SU-DHL-6 (cell line): ENCODE data around the gene PTH2.

Experiments used
- H2AFZ ChIP-seq: fragments of 200-600 bp; sonication (generic); 2 replicates; pipeline ENCODE4 v1.6.1; 2014; ENCODE audit warnings: low read depth, mild to moderate bottlenecking, moderate library complexity, mixed read lengths, antibody characterized with exemption, low read length; ENCODE audit not compliant: severe bottlenecking
- H3F3A ChIP-seq: fragments of 200-600 bp; shearing (Covaris generic); 2 replicates; pipeline ENCODE4 v1.6.0; 2016; ENCODE audit warnings: antibody characterized with exemption, mild to moderate bottlenecking; ENCODE audit not compliant: insufficient read depth
- H3K27ac ChIP-seq: fragments of 200-600 bp; sonication (generic); 2 replicates; pipeline ENCODE4 v1.5.1; 2016; ENCODE audit warnings: low read depth, mild to moderate bottlenecking, low read length, moderate library complexity, mixed read lengths
- H3K27me3 ChIP-seq: fragments of 200-600 bp; sonication (generic), shearing (Covaris generic); 2 replicates; pipeline ENCODE4 v1.6.0; 2014; ENCODE audit warnings: mild to moderate bottlenecking, low read length
- H3K36me3 ChIP-seq: fragments of 200-600 bp; sonication (generic); 2 replicates; pipeline ENCODE4 v1.6.1; 2014; ENCODE audit warnings: mild to moderate bottlenecking, low read length, mixed read lengths
- H3K4me2 ChIP-seq: fragments of 300-600, 200-600 bp; shearing (Covaris generic), sonication (generic); 2 replicates; pipeline ENCODE4 v1.6.0; 2014; ENCODE audit warnings: low read length, low read depth, mild to moderate bottlenecking; ENCODE audit not compliant: poor library complexity, severe bottlenecking
- H3K4me3 ChIP-seq: fragments of 200-600 bp; sonication (generic); 2 replicates; pipeline ENCODE4 v1.5.1; 2014; ENCODE audit warnings: antibody characterized with exemption, low read length, mild to moderate bottlenecking, mixed read lengths; ENCODE audit not compliant: insufficient read depth, poor library complexity, severe bottlenecking
- H3K79me2 ChIP-seq: fragments of 200-600 bp; sonication (generic); 2 replicates; pipeline ENCODE4 v1.6.1; 2014; ENCODE audit warnings: mild to moderate bottlenecking, low read length, moderate library complexity; ENCODE audit not compliant: insufficient read depth
- H3K9ac ChIP-seq: fragments of 200-600 bp; sonication (generic); 2 replicates; pipeline ENCODE4 v1.7.0; 2014; ENCODE audit warnings: mild to moderate bottlenecking, low read length
- H3K9me2 ChIP-seq: fragments of 200-600 bp; sonication (generic); replicated peaks from 2 replicates; pipeline ENCODE4 v1.6.1; 2014; ENCODE audit warnings: low read length; ENCODE audit not compliant: insufficient read depth
- H3K9me3 ChIP-seq: fragments of 200-600 bp; sonication (generic); 2 replicates; pipeline ENCODE4 v1.6.1; 2014; ENCODE audit warnings: low read length, mixed read lengths; ENCODE audit not compliant: insufficient read depth
- H4K20me1 ChIP-seq: fragments of 200-600 bp; sonication (generic); 2 replicates; pipeline ENCODE4 v1.6.1; 2014; ENCODE audit warnings: low read depth, mild to moderate bottlenecking, antibody characterized with exemption, low read length, moderate library complexity, mixed read lengths
- EZH2phosphoT487 ChIP-seq: fragments of 200-600 bp; sonication (generic), shearing (Covaris generic); conservative IDR thresholded peaks from 2 replicates; pipeline ENCODE4 v1.6.1; 2018; ENCODE audit warnings: mild to moderate bottlenecking, antibody characterized with exemption, low read length, moderate library complexity, mixed read lengths
- TF ChIP-seq, protein P1 (sequence below): fragments of 200-600 bp; sonication (generic); IDR thresholded peaks from one replicate; pipeline ENCODE4 v1.5.1; 2017; ENCODE audit warnings: antibody characterized with exemption, mild to moderate bottlenecking, low read length, moderate library complexity; ENCODE audit not compliant: insufficient read depth, poor library complexity, severe bottlenecking

The PTH2 gene

DNA sequence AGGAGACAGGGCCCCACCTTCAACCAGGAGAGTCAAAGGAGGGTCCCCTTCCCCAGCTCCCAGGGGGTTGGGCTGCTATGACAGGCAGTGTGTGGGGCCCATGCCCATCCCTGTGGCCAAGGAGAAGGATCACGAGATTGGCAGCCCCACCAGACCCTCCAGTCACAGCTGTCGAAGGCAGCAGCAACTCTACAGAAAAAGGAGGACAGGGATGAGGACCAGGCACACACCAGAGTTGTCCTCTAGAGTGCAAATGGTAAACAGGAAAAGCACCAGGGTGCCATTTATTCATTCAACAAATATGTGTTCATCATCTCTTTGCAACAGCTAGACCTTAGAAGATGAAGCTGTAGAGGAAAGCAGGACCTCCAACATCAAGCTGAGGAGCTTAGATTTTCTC lies 4.1 kb downstream of the PTH2 start:
- Histone ChIP-seq H3K36me3 (no peaks in the 10 kb centered on the region), H3K27me3 (no peaks in the 10 kb centered on the region)

DNA sequence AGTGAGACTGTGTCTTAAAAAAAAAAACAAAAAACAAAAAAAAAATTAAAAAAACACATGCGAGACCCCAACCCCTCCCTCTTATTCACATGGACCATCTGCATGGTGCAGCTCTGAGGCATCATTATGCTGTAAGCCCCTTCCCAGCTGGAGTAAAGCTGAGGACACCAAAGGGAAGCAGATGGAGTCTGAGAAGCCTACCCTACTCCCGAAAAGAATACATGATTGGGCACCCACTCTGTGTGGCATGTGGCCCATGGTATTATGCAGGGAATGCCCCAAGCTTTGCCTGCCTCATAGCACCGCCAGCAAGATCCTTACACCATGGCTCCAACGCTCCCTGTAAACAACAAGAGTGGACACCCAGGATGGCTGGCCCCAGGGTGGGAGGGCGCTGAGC lies 4.7 kb downstream of the PTH2 start:
- no peak overlapping the region for H3K27ac ChIP-seq
- no peaks in the 10 kb centered on the region for H3K9me2 ChIP-seq
- no peak for TF ChIP-seq EZH2phosphoT487
- TF ChIP-seq, protein P1, sequence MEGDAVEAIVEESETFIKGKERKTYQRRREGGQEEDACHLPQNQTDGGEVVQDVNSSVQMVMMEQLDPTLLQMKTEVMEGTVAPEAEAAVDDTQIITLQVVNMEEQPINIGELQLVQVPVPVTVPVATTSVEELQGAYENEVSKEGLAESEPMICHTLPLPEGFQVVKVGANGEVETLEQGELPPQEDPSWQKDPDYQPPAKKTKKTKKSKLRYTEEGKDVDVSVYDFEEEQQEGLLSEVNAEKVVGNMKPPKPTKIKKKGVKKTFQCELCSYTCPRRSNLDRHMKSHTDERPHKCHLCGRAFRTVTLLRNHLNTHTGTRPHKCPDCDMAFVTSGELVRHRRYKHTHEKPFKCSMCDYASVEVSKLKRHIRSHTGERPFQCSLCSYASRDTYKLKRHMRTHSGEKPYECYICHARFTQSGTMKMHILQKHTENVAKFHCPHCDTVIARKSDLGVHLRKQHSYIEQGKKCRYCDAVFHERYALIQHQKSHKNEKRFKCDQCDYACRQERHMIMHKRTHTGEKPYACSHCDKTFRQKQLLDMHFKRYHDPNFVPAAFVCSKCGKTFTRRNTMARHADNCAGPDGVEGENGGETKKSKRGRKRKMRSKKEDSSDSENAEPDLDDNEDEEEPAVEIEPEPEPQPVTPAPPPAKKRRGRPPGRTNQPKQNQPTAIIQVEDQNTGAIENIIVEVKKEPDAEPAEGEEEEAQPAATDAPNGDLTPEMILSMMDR, result no peak
- no peaks in the 10 kb centered on the region for H3F3A ChIP-seq
- H3K4me2 ChIP-seq, result no peak overlapping the region
- H3K79me2 ChIP-seq, result no peaks in the 10 kb centered on the region
- no peaks in the 10 kb centered on the region for H3K9me3 ChIP-seq
- no peaks in the 10 kb centered on the region for H3K36me3 ChIP-seq
- H3K4me3 ChIP-seq, result no peak overlapping the region
- no peaks in the 10 kb centered on the region for H4K20me1 ChIP-seq
- no peaks in the 10 kb centered on the region for H3K27me3 ChIP-seq
- no peak overlapping the region for H3K9ac ChIP-seq
- H2AFZ ChIP-seq, result no peak overlapping the region

More for the DNA sequence above, 4.1 kb downstream of the PTH2 start:
- H2AFZ ChIP-seq, result no peak overlapping the region
- no peaks in the 10 kb centered on the region for H3F3A ChIP-seq
- H3K4me3 ChIP-seq, result no peak overlapping the region
- TF ChIP-seq, protein P1, result no peak
- no peak for TF ChIP-seq EZH2phosphoT487
- no peak overlapping the region for H3K27ac ChIP-seq
- H4K20me1 ChIP-seq, result no peaks in the 10 kb centered on the region
- no peaks in the 10 kb centered on the region for H3K9me3 ChIP-seq
- no peaks in the 10 kb centered on the region for H3K9me2 ChIP-seq
- H3K9ac ChIP-seq, result no peak overlapping the region
- H3K4me2 ChIP-seq, result no peak overlapping the region
- no peaks in the 10 kb centered on the region for H3K79me2 ChIP-seq

DNA sequence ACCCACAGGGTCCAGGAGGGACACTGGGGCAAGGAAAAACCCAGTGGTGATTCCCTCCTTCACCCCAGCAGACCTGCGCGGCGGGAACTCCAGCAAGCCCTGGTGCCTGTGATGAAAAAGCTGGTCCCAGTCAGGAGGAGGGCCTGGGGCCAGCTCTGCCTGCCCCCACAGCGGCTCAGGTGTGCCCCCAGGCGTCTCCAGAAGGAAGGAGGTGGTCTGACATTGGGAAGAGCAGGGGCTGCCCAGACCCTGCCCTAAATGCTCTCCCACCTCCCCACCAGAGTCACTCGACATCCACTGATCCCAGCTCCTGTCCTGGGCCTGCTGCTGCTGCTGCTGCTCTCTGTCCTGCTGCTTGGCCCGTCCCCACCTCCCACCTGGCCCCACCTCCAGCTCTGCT lies 6.2 kb downstream of the PTH2 start:
- Histone ChIP-seq H3K79me2 (no peaks in the 10 kb centered on the region), H3K36me3 (no peaks in the 10 kb centered on the region), H4K20me1 (no peaks in the 10 kb centered on the region), H2AFZ (no peak overlapping the region), H3K27me3 (no peaks in the 10 kb centered on the region), H3K9ac (no peak overlapping the region), H3K4me3 (no peak overlapping the region), H3K27ac (no peak overlapping the region), H3K4me2 (no peak overlapping the region), H3F3A (no peaks in the 10 kb centered on the region), H3K9me2 (no peaks in the 10 kb centered on the region), H3K9me3 (no peaks in the 10 kb centered on the region)
- TF ChIP-seq EZH2phosphoT487, result no peak
- TF ChIP-seq, protein P1, result no peak
